Large intestine (tissue), 3 donors: ENCODE results near the gene ARHGAP40. TPM values are rescaled to one million over a fixed set of nuclear protein-coding genes. Genes with fewer than 3 reads are reported as not detected.

ENCODE experiments used
- DNase-seq, 2 donors: peaks; one replicate each; pipeline versions ENCODE4 v3.0.0 to v3.0.0-alpha.2; 2013
- H3K27ac ChIP-seq: one replicate; pipeline ENCODE4 v1.5.1; 2013; ENCODE audit warnings: low read length
- H3K27me3 ChIP-seq: 2 replicates; pipeline ENCODE4 v1.6.1; 2013; ENCODE audit warnings: low read length; ENCODE audit not compliant: control insufficient read depth, insufficient read depth
- H3K36me3 ChIP-seq: 2 replicates; pipeline ENCODE4 v1.6.1; 2013; ENCODE audit warnings: low read length; ENCODE audit not compliant: control insufficient read depth, insufficient read depth
- H3K4me1 ChIP-seq: one replicate; pipeline ENCODE4 v1.6.1; 2013; ENCODE audit warnings: low read length; ENCODE audit not compliant: control insufficient read depth, insufficient read depth
- H3K4me3 ChIP-seq: one replicate; pipeline ENCODE4 v1.5.1; 2013; ENCODE audit warnings: low read length
- H3K9me3 ChIP-seq: one replicate; pipeline ENCODE4 v1.6.1; 2013; ENCODE audit warnings: mild to moderate bottlenecking, low read depth, low read length, moderate library complexity; ENCODE audit not compliant: control insufficient read depth
- whole genome bisulfite sequencing: methylation state at CpG from one replicate; pipeline ENCODE4 v1.1.5; 2013; ENCODE audit warnings: low lambda C conversion rate; ENCODE audit not compliant: insufficient coverage; 5-methylcytosine and 5-hydroxymethylcytosine counted together
- polyA plus RNA-seq: library from polyadenylated mRNA; unstranded; fragments of 120-200 nt; gene quantifications from one replicate; pipeline ENCODE4 v1.2.1, GENCODE V29; 2013

Gene ARHGAP40
- polyA plus RNA-seq, 1 donor: not detected

- H3K4me1 ChIP-seq: peaks cover 4% of the 10 kb centered on the region
- DNase-seq: peak in 1 of 2 donors; percentile 3
- no peak overlapping the region for H3K27ac ChIP-seq
- H3K36me3 ChIP-seq: no peaks in the 10 kb centered on the region
- H3K4me3 ChIP-seq: no peak overlapping the region
- WGBS: 100% methylated on average over 1 of the region's 13 CpGs
- no peaks in the 10 kb centered on the region for H3K9me3 ChIP-seq
- H3K27me3 ChIP-seq: peaks cover 50% of the 10 kb centered on the region
These were observed 73.1 kb downstream of the ARHGAP40 start for GRCh38 chr20:38674765-38675133.

GRCh38 chr20:38676576-38676975 is 75.0 kb downstream of the ARHGAP40 start:
- no peak for DNase-seq
- no peak overlapping the region for H3K4me3 ChIP-seq
- H3K4me1 ChIP-seq: peaks cover 4% of the 10 kb centered on the region
- H3K27me3 ChIP-seq: peaks cover 38% of the 10 kb centered on the region
- H3K27ac ChIP-seq: no peak overlapping the region
- H3K36me3 ChIP-seq: no peaks in the 10 kb centered on the region
- no CpG with 5 or more reads among the region's 5 CpGs for WGBS
- H3K9me3 ChIP-seq: no peaks in the 10 kb centered on the region

GRCh38 chr20:38680500-38681306 is 79.1 kb downstream of the ARHGAP40 start:
- no peaks in the 10 kb centered on the region for H3K9me3 ChIP-seq
- H3K27ac ChIP-seq: no peak overlapping the region
- no peaks in the 10 kb centered on the region for H3K36me3 ChIP-seq
- no peaks in the 10 kb centered on the region for H3K4me1 ChIP-seq
- no peak overlapping the region for H3K4me3 ChIP-seq
- DNase-seq: peak in 1 of 2 donors; percentile 19
- 20% methylated on average over 1 of the region's 9 CpGs for WGBS
- H3K27me3 ChIP-seq: peaks cover 2% of the 10 kb centered on the region

- H3K27me3 ChIP-seq: no peaks in the 10 kb centered on the region
- no peaks in the 10 kb centered on the region for H3K9me3 ChIP-seq
- H3K4me3 ChIP-seq: no peak overlapping the region
- no peaks in the 10 kb centered on the region for H3K36me3 ChIP-seq
- no peak for DNase-seq
- H3K4me1 ChIP-seq: no peaks in the 10 kb centered on the region
- no peak overlapping the region for H3K27ac ChIP-seq
- no CpG with 5 or more reads among the region's 2 CpGs for WGBS
These were observed 83.7 kb downstream of the ARHGAP40 start for GRCh38 chr20:38685271-38685670.

GRCh38 chr20:38685853-38686473 is 84.4 kb downstream of the ARHGAP40 start:
- Histone ChIP-seq H3K4me1 (no peaks in the 10 kb centered on the region), H3K27me3 (no peaks in the 10 kb centered on the region), H3K9me3 (no peaks in the 10 kb centered on the region), H3K4me3 (no peak overlapping the region), H3K36me3 (no peaks in the 10 kb centered on the region), H3K27ac (no peak overlapping the region)
- WGBS: 100% methylated on average over 1 of the region's 14 CpGs
- DNase-seq: peak; percentile 30 to 32

GRCh38 chr20:38692436-38693411 is 91.1 kb downstream of the ARHGAP40 start:
- no peaks in the 10 kb centered on the region for H3K4me1 ChIP-seq
- H3K9me3 ChIP-seq: no peaks in the 10 kb centered on the region
- DNase-seq: peak in 1 of 2 donors; percentile 40
- WGBS: no CpG with 5 or more reads among the region's 13 CpGs
- no peaks in the 10 kb centered on the region for H3K27me3 ChIP-seq
- no peak overlapping the region for H3K4me3 ChIP-seq
- H3K36me3 ChIP-seq: no peaks in the 10 kb centered on the region
- H3K27ac ChIP-seq: no peak overlapping the region

GRCh38 chr20:38697306-38697705 is 95.7 kb downstream of the ARHGAP40 start:
- Histone ChIP-seq H3K9me3 (no peaks in the 10 kb centered on the region), H3K27me3 (peaks cover 3% of the 10 kb centered on the region), H3K36me3 (no peaks in the 10 kb centered on the region), H3K27ac (no peak overlapping the region), H3K4me1 (no peaks in the 10 kb centered on the region), H3K4me3 (no peak overlapping the region)
- no peak for DNase-seq
- WGBS: no CpG with 5 or more reads among the region's 9 CpGs

- H3K27ac ChIP-seq: no peak overlapping the region
- 100% methylated on average over 1 of the region's 15 CpGs for WGBS
These were observed 96.9 kb downstream of the ARHGAP40 start for GRCh38 chr20:38698541-38698940.

GRCh38 chr20:38700141-38700540 is 98.5 kb downstream of the ARHGAP40 start:
- Histone ChIP-seq H3K27me3 (peaks cover 5% of the 10 kb centered on the region), H3K27ac (no peak overlapping the region), H3K36me3 (no peaks in the 10 kb centered on the region), H3K9me3 (no peaks in the 10 kb centered on the region), H3K4me1 (no peaks in the 10 kb centered on the region), H3K4me3 (no peak overlapping the region)
- no peak for DNase-seq
- 0% methylated on average over 1 of the region's 4 CpGs for WGBS

More at GRCh38 chr20:38698541-38698940, 96.9 kb downstream of the ARHGAP40 start:
- DNase-seq: no peak
- no peaks in the 10 kb centered on the region for H3K9me3 ChIP-seq
- H3K4me1 ChIP-seq: no peaks in the 10 kb centered on the region
- no peak overlapping the region for H3K4me3 ChIP-seq
- H3K36me3 ChIP-seq: no peaks in the 10 kb centered on the region
- peaks cover 5% of the 10 kb centered on the region for H3K27me3 ChIP-seq
